Measurements from ENCODE around the gene C4orf50.
A peak's percentile ranks its signal among the peaks of the same experiment; 100 is the strongest.
"Not testable (repeated sequence)": the region's sequence is repeated elsewhere in the genome, so short reads cannot be mapped to it uniquely, and the experiment has no call there.

The C4orf50 gene

DNA sequence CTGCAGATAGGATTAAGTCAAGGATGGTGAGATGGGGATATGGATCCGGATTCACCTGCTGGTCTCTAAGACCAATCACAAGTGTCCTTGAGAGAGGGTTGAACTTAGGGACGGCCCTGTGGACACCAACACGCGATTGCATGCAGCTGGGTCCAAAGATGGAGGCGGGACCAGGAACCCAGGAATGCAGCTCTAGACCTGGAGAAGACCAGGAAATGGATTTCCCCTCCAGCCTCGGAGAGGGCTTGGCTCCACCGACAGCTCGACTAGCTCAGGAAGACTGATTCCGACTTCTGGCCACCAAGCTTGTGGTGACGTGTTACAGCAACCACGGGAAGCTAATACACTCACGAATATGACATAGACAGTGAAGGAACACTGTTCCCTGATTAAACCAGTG lies 4.7 kb downstream of the C4orf50 start:
- no peak for DNase-seq (ENCODE audit: low spot score)

DNA sequence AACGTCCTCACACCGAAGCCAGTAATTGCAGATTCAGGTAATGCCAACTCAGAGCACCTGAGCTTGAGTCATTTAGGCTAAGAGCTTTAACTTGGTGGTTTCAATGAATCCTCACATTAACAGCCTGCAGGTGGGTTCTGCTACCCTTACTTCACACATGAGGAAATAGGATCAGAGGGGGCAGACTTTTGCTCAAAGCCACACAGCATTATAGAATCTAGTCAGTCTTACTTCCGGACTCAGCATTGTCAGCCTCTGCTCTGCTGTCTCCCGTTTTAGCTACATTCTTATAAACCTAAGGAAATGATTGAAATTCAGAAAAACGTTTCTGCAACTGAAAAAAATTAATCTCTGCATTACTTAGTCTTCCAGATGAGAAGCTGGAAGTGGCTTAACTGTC lies 6.0 kb downstream of the C4orf50 start:
- DNase-seq (ENCODE audit: low spot score) = no peak

DNA sequence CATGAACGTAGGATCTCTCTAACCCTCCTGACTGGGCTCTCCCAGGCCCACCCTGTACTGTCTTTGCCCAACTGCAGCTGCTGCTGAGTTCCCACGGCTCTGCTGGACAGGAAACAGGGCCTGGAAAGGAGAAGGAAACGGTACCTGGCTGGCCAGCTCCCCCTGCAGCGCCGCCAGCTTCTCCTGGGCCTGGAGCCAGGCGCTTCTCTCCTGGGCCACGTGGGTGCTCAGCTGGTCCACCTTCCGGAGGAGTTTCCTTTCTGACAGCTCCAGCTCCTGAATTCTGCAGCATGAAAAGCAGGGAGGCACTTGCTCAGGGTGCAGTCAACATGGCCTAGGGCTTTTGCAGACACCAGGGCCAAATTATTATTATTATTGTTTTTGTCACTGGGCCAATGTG lies 6.5 kb downstream of the C4orf50 start:
- DNase-seq (ENCODE audit: low spot score) = no peak

DNA sequence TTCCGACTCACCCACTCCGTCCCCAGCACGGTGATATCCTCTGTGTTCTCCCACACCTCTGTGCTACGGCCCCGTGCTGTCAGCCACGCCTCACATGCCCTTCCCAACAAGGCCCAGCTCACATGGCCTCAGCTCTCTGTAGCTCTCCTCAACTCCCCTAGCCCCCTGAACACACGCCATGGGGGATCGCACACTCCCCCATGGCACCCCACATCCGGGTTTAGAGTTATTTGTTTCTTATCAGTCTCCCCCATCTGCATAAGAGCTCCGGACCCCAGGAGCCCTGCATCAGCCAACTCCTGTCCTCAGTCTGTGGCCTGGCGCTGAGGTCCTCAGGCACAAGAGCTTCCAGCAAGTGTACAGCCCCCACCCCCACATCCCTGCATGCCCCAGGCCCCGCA lies 7.0 kb downstream of the C4orf50 start:
- no peak for DNase-seq (ENCODE audit: low spot score)

DNA sequence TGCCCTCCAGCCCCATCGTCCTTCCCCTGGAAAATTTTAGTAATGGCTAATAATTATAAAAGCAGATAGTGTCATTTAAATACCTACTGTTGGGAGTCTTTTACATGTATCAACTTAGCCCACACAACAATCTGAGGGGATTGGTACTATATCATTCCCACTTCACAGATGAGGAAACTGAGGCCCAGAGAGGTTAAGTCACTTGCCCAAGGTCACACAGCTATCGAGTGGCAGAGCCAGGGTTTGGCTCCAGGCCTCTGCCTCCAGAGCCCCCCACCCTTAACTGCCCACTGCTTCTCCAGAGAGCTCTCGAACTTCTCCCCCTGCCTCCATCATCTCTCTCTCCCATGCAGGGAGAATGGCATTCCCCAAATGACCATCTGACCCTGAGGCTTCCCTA lies 7.4 kb downstream of the C4orf50 start:
- DNase-seq (ENCODE audit: low spot score) = no peak

- no peak for DNase-seq (ENCODE audit: low spot score)
Observed at GRCh38 chr4:6009452-6009851, 8.8 kb downstream of the C4orf50 start.

- no peak for DNase-seq (ENCODE audit: low spot score)
Observed at GRCh38 chr4:6008766-6009385, 9.4 kb downstream of the C4orf50 start.

DNA sequence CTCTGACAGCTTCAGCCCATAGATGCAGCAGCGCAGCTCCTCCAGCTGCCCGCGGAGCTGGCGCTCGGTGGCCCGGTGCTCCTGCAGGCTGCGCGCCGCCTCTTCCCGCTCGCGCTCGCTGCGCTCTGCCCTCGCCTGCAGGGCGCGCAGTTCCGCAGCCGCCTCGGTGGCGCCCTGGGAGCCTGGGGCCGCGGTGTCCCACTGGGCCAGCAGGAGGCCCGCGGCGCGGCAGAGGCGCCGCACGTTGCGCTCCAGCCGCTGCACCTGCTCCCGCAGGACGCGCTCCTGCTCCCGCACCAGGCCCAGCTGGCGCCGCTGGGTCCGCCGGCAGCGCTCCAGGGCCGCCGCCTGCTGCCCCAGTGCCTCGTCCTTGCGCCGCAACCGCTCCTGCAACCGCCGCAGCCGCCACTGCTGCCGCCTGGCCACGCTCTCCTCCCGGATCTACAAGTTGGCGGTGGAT lies 10.1 kb downstream of the C4orf50 start:
- no peak for DNase-seq (ENCODE audit: low spot score)

- DNase-seq (ENCODE audit: low spot score) = no peak
Observed at GRCh38 chr4:6005175-6005574, 13.1 kb downstream of the C4orf50 start.

DNA sequence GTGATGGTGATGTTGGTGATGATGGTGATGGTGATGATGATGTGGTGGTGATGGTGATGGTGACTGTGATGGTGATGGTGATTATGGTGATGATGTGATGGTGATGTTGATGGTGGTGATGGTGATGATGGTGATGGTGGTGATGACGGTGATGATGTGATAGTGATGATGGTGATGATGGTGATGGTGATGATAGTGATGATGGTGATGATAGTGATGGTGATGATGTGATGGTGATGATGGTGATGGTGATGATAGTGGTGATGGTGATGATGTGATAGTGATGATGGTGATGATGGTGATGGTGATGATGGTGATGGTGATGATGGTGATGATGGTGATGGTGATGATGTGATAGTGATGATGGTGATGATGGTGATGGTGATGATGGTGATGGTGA lies 14.7 kb downstream of the C4orf50 start:
- not testable (repeated sequence) for DNase-seq (ENCODE audit: low spot score)

DNA sequence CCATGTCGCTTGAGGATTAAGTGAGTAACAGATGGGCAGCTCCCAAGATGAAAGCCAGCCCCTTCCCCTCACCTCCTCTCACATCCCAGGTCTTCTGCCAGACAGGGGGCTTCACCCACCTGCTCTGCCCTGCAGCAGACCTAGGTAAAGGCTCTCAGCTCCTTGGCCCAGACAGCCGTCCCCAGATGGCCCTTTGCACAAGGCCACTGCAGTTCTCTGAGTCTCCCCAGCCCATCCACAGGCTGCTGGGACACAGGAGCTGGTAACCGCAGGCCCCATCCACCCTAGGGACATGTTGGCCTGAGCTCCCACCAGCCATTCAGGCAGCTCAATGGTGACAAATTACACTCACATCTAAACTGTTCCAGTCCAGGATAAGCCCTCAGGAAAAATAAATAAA lies 15.3 kb downstream of the C4orf50 start:
- DNase-seq (ENCODE audit: low spot score) = no peak

GRCh38 chr4:6002492-6002833 lies 15.8 kb downstream of the C4orf50 start:
- no peak for DNase-seq (ENCODE audit: low spot score)

- no peak for DNase-seq (ENCODE audit: low spot score)
Observed at GRCh38 chr4:6001680-6002491, 16.3 kb downstream of the C4orf50 start.

DNA sequence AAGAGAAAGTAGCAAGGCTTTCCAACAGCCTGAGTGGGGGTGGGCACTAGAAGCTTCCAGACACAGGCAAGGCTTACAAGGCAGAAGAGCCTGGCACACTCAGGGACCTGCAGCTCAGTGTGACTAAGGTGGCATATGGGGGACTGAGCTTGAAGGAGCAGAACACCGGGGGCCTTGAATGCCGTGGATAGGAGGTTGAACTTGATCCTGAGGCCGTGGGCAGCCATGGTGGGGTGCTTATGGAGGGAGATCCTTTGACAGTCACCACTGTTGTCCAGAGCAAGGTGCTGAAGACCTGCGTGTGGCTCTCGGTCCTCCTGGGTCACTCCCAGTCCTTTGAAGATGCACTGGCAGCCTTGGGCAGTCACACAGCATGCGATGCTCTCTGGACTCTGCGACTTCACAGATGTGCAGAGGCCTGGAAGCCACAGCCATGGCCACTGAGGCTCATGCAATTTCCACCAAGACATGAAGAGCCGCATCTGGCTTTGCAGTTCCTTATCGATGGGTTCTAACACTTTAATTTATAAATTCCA lies 18.3 kb downstream of the C4orf50 start:
- DNase-seq (ENCODE audit: low spot score) = no peak

- no peak for DNase-seq (ENCODE audit: low spot score)
Observed at GRCh38 chr4:5999356-5999755, 18.9 kb downstream of the C4orf50 start.

GRCh38 chr4:5998333-5998936 lies 19.8 kb downstream of the C4orf50 start:
- peak; percentile 66 for DNase-seq (ENCODE audit: low spot score)

DNA sequence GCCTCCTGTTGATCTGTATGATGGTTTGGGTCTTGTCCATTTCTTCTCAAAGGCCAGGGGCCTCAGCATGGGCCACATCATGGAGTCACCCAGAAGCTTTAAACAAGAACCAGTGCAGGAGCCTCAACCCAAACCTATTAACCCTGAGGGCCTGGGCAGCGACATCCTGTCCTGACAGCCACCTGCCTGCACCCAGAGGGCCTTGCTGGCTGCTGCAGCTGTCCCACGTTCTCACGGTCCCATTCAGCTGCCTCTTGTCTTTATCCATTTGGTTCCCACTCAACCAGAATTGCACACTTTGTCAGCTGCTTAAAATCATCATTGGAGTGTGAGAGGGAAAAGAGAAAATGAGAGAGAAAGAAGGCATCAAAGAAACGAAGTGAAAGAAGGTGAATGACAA lies 21.6 kb downstream of the C4orf50 start:
- DNase-seq (ENCODE audit: low spot score) = no peak

- DNase-seq (ENCODE audit: low spot score) = no peak
Observed at GRCh38 chr4:5995901-5996623, 22.2 kb downstream of the C4orf50 start.

- DNase-seq (ENCODE audit: low spot score) = no peak
Observed at GRCh38 chr4:5993876-5994811, 24.1 kb downstream of the C4orf50 start.

DNA sequence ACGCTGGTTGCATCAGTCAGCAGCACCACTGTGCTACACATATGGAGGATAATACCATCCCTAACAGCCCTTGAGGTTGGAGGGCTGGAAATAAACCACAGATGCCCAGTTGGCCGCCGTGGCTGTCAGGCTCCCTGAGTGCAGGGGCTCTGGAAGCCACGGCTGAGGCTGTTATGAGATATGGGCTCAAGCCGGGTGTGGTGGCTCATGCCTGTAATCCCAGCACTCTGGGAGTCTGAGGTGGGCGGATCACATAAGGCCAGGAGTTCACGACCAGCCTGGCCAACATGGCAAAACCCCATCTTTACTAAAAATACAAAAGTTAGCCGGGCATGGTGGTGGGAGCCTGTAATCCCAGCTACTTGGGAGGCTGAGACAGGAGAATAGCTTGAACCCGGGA lies 24.9 kb downstream of the C4orf50 start:
- DNase-seq (ENCODE audit: low spot score) = not testable (repeated sequence)

- DNase-seq (ENCODE audit: low spot score) = no peak
Observed at GRCh38 chr4:5992828-5993321, 25.4 kb downstream of the C4orf50 start.
